Mesodermal cell (in vitro differentiated cells): ENCODE data around the gene LCE3E. TPM values are rescaled to one million over a fixed set of nuclear protein-coding genes. Genes with fewer than 3 reads are reported as not detected.
"Not testable (repeated sequence)": the region's sequence is repeated elsewhere in the genome, so short reads cannot be mapped to it uniquely, and the experiment has no call there.

Source experiments
- H3K27ac ChIP-seq: 2 replicates; pipeline ENCODE4 v1.7.0; 2013; ENCODE audit warnings: mild to moderate bottlenecking, low read depth, low read length, moderate library complexity; ENCODE audit not compliant: severe bottlenecking
- H3K36me3 ChIP-seq: 2 replicates; pipeline ENCODE4 v1.7.1; 2013; ENCODE audit warnings: mild to moderate bottlenecking, low read length, moderate library complexity; ENCODE audit not compliant: control insufficient read depth, insufficient read depth
- H3K4me1 ChIP-seq: one replicate; pipeline ENCODE4 v1.7.1; 2013; ENCODE audit warnings: mild to moderate bottlenecking, low read length; ENCODE audit not compliant: insufficient read depth, control insufficient read depth, poor library complexity, severe bottlenecking
- H3K4me3 ChIP-seq: 2 replicates; pipeline ENCODE4 v1.7.0; 2013; ENCODE audit warnings: low read length, control low read depth, mild to moderate bottlenecking; ENCODE audit not compliant: insufficient read depth, poor library complexity, severe bottlenecking; ENCODE audit errors: extremely low read depth
- H3K9me3 ChIP-seq: 2 replicates; pipeline ENCODE4 v1.7.1; 2013; ENCODE audit warnings: mild to moderate bottlenecking, low read length, moderate library complexity; ENCODE audit not compliant: control insufficient read depth
- WGBS, 2 experiments: methylation state at CpG; one replicate each; pipeline ENCODE4 v1.1.5; 2013; ENCODE audit warnings: missing lambda C conversion rate in 2 of 2; ENCODE audit not compliant: insufficient coverage in 2 of 2; 5-methylcytosine and 5-hydroxymethylcytosine counted together
- polyA plus RNA-seq, 2 experiments: library from polyadenylated mRNA; stranded (reverse); fragments of 50-300 nt; gene quantifications; one replicate each; pipeline ENCODE4 v1.2.3, GENCODE V29; 2013

LCE3E gene, protein sequence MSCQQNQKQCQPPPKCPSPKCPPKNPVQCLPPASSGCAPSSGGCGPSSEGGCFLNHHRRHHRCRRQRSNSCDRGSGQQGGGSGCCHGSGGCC
- polyA plus RNA-seq (2013, experiment 1 of 2): not detected
- polyA plus RNA-seq (2013, experiment 2 of 2): not detected

DNA sequence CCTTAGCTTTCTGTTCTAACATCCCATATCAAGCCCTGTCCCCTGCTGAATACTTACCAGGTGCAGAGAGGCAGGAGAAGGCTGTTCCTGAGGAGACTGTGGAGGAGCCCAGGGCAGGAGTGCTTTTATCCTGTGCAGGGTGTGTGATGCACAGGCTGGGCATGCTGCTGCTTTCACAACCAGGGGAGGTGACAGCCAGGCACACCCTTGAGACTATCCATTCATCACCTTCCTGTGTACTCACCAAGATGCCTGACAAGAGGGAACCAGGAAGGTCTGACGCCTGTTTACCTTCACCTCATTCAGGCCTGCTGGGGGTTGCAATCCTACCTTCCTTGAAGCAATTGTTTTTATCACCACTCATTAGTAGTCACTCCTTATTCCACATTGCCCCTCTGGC is at the start of gene LCE3E:
TSS of gene LCE3E (minus strand) at position 100 of the 400 bp plus-strand sequence. CDS start 572 bp downstream, outside the sequence.
- WGBS, 2 experiments: 57 to 100% methylated on average over 1 of the region's 1 CpG
- Histone ChIP-seq H3K36me3 (no peaks in the 10 kb centered on the region), H3K9me3 (peaks cover 69% of the 10 kb centered on the region), H3K4me1 (no peaks in the 10 kb centered on the region), H3K4me3 (no peak within 1 kb of the TSS), H3K27ac (no peak within 1 kb of the TSS)

DNA sequence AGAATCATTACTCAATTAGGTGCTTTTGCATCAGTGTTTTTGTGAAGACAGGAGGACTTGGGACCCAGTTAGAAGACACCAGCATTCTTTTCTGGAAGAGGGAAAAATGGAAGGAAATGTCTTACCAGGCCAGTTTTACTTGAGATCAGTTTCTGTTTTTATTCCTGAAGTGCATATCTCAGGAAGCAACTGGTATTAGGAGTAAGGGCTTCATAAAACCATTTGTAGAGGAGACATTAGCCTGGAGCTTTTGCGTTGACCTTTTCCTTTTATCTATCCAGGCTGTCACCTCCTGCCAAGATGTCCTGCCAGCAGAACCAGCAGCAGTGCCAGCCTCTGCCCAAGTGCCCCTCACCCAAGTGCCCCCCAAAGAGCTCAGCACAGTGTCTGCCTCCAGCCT is 46.9 kb upstream of the LCE3E start, which contains the start of gene LCE3B:
TSS of gene LCE3B (plus strand) at position 301 of the 400 bp plus-strand sequence. CDS start at position 301, 0 bp downstream.
- WGBS, 2 experiments: no CpG with 5 or more reads among the region's 1 CpG
- no peak within 1 kb of the TSS for H3K4me3 ChIP-seq

DNA sequence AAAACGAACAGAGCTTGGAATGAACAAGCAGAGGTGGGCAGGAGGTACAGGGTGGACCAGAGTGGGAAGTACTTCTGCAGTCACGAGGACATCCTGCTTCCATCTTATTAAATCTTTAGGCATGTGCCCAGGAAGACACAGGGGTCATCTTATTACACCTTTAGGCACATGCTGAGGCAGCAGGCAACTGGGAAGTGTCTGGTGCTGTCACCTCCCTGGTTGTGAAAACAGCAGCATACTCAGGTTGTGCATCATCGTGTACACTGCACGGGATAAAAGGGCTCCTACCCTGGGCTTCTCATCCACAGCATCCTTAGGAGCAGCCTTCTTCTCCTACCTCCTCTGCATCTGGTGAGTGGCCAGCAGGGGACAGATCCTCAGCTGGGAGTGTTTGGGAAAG is 33.4 kb upstream of the LCE3E start, which contains the start of gene LCE3C:
TSS of gene LCE3C (plus strand) at position 301 of the 400 bp plus-strand sequence. CDS start 498 bp downstream, outside the sequence.
- no peak within 1 kb of the TSS for H3K4me3 ChIP-seq
- no peaks in the 10 kb centered on the region for H3K36me3 ChIP-seq
- H3K4me1 ChIP-seq: no peaks in the 10 kb centered on the region
- H3K9me3 ChIP-seq: no peaks in the 10 kb centered on the region
- no peak within 1 kb of the TSS for H3K27ac ChIP-seq
- no CpG with 5 or more reads among the region's 4 CpGs for WGBS, 2 experiments

More for the DNA sequence above, 46.9 kb upstream of the LCE3E start, which contains the start of gene LCE3B:
- Histone ChIP-seq H3K9me3 (peaks cover 9% of the 10 kb centered on the region), H3K36me3 (no peaks in the 10 kb centered on the region), H3K4me1 (no peaks in the 10 kb centered on the region), H3K27ac (no peak within 1 kb of the TSS)

DNA sequence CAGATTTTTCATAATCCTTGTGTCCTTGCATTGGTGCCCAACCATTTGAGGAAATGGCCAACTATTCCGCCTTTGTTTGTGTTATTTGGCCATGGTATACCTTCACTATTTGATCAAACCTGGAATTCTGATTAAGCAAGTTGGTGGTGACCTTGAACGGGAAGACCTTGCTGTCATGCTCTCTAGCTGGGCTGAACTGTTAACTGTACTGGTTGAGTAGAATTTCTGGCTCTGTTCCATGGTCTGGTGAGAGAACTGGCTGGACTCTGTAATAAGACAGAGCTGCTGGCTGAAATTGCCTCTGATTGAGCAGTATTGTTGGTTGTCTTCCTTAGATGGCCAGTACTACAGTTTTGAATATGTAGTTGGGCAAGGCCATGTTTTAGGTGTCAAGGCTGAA is 30.4 kb upstream of the LCE3E start:
- no CpG with 5 or more reads among the region's 2 CpGs for WGBS, 2 experiments

DNA sequence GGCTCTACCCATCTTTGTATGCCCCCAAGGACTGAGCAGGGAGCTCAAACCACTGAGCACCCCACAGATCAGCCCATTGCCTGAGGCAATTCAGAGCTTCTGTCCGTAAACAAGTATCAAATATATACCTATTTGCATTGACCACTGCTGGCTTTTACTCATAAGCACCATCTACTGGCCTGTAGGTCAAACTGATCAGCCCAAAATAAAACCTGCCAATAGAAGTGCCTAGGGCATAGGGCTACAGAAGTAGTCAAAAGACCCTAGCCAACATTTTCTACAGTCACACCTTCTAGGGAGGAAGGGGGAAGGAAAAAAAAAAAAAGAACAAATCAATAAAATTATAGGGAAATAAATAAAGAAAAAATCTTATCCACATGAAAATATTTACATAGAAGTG is 19.0 kb upstream of the LCE3E start:
- no CpG with 5 or more reads among the region's 1 CpG for WGBS, 2 experiments
- Histone ChIP-seq H3K27ac (no peak overlapping the region), H3K4me3 (no peak overlapping the region), H3K9me3 (peaks cover 7% of the 10 kb centered on the region), H3K36me3 (no peaks in the 10 kb centered on the region), H3K4me1 (no peaks in the 10 kb centered on the region)

More for the DNA sequence above, 30.4 kb upstream of the LCE3E start:
- no peak overlapping the region for H3K4me3 ChIP-seq
- H3K9me3 ChIP-seq: no peaks in the 10 kb centered on the region
- H3K4me1 ChIP-seq: no peaks in the 10 kb centered on the region
- no peak overlapping the region for H3K27ac ChIP-seq
- H3K36me3 ChIP-seq: no peaks in the 10 kb centered on the region

DNA sequence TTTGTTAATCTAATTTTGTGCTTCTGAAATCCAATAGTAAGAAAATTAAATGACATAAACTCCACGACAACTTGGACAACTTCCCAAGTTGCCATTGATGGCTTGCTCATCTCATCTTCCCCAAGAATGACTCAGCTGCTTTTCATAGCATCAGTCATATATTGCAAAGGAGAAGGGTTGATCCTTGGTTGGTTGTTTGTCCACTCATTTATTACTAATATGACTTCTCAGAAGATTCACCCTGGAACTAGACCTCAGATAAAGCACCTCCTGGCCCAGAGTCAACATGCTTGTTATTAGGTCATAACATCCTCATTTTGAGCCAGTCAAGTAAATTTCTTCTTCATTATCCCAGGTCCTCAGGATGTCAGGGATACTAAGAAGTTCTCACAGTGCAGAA is 16.1 kb upstream of the LCE3E start:
- no peaks in the 10 kb centered on the region for H3K4me1 ChIP-seq
- 83% methylated on average over 1 of the region's 1 CpG; no CpG with 5 or more reads in 1 of the 2 experiments for WGBS, 2 experiments
- no peak overlapping the region for H3K27ac ChIP-seq
- peaks cover 26% of the 10 kb centered on the region for H3K9me3 ChIP-seq
- no peak overlapping the region for H3K4me3 ChIP-seq
- no peaks in the 10 kb centered on the region for H3K36me3 ChIP-seq

DNA sequence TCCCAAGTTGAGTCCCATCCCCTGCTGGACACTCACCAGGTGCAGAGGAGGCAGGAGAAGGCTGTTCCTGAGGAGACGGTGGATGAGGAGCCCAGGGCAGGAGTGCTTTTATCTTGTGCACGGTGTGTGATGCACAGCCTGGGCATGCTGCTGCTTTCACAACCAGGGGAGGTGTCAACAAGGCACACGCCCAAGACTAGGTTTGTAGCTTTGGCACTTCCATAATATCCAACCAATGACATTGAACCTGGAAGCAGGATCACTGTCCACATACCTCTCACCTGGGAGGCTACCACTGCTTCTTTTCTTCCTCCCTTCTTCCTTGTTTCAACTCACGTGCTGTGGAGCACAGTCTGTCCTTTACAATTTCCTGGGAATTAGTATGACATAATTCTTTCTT is 13.9 kb upstream of the LCE3E start, which contains the start of gene LCE3D:
TSS of gene LCE3D (minus strand) at position 84 of the 400 bp plus-strand sequence. CDS start 580 bp downstream, outside the sequence.
- WGBS, 2 experiments: 37 to 77% methylated on average over 2 to 3 of the region's 4 CpGs
- Histone ChIP-seq H3K27ac (no peak within 1 kb of the TSS), H3K36me3 (no peaks in the 10 kb centered on the region), H3K9me3 (peaks cover 37% of the 10 kb centered on the region), H3K4me3 (no peak within 1 kb of the TSS), H3K4me1 (no peaks in the 10 kb centered on the region)

DNA sequence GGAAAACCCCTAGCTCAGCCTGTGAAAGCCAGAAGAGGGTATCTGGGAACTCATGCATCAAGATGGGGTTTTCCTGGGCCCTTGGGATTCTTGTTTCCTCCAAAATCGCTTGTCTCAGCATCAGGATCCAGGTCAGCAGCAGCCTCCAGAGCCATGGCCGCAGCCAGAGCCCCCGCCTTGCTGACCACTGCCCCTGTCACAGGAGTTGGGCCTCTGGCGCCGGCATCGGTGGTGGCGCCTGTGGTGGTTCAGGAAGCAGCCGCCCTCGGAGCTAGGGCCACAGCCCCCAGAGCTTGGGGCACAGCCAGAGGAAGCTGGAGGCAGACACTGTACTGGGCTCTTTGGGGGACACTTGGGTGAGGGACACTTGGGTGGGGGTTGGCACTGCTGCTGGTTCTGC is 12.9 kb upstream of the LCE3E start:
- H3K4me1 ChIP-seq, H3K36me3 ChIP-seq, H3K27ac ChIP-seq, H3K4me3 ChIP-seq: not testable (repeated sequence)
- 0 to 74% methylated on average over 1 to 7 of the region's 9 CpGs for WGBS, 2 experiments
- peaks cover 37% of the 10 kb centered on the region for H3K9me3 ChIP-seq

DNA sequence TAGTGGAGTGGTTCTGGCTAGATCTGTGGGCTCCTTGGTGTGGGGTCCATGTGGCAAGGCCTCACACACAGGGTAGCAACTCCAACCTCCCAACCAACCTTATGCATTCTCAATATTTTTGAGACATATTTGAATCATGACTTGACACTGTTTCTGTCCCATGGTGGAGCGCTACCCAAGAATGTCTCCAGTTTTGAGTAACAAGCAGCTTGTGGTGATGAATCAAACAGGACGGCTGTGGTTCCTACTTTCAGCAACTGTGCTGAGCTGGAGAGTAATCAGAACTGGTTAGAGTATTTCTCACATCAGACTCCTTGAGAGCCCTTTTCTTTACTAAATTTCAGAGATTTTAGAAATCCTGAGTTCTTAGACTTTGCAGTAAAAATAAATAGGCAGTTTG is 10.6 kb upstream of the LCE3E start:
- H3K36me3 ChIP-seq: no peaks in the 10 kb centered on the region
- H3K27ac ChIP-seq: no peak overlapping the region
- peaks cover 43% of the 10 kb centered on the region for H3K9me3 ChIP-seq
- H3K4me1 ChIP-seq: no peaks in the 10 kb centered on the region
- 83% methylated on average over 2 of the region's 2 CpGs for WGBS, 2 experiments
- no peak overlapping the region for H3K4me3 ChIP-seq

DNA sequence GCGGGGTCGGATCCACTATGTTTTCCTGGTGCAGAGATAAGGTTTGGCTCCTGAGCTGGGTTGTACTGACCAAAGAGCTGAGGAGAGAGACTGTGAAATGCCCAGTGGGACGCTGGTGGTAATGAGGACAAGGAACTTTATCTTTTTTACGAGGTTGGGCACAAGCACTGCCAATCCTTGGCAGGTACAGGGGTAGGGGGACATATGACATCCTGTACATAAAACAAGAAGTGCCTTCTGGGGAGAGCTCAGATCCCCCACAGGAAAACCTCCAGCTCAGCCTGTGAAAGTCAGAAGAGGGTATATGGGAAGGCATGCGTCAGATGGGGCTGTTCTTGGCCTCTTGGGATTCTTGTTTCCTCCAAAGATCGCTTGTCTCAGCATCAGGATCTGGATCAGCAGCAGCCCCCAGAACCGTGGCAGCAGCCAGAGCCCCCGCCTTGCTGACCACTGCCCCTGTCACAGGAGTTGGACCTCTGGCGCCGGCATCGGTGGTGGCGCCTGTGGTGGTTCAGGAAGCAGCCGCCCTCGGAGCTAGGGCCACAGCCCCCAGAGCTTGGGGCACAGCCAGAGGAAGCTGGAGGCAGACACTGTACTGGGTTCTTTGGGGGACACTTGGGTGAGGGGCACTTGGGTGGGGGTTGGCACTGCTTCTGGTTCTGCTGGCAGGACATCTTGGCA is 905 bp downstream of the LCE3E start:
- peaks cover 70% of the 10 kb centered on the region for H3K9me3 ChIP-seq
- 44 to 55% methylated on average over 4 to 5 of the region's 14 CpGs for WGBS, 2 experiments

DNA sequence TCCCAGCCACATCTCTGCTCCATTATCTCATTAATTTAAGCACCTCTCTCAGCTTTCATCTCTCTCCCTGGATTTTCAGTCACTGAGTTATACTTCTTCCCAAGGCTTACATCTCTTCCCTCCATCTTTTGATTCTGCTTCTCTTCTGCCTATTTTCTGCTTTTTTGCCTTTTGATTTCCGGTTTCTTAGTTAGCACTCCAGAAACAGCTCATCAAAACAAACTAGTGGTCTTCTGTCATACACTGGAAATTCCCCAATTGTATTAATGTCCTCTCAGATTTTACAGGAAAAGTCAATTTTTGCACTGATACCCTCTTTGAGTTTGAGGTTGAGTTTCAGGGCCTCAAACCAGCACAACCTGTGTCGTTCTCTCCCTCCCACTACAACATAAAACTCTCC is 1.5 kb downstream of the LCE3E start:
- H3K36me3 ChIP-seq: no peaks in the 10 kb centered on the region

More for the DNA sequence above, 905 bp downstream of the LCE3E start:
- no peaks in the 10 kb centered on the region for H3K36me3 ChIP-seq
- H3K4me1 ChIP-seq: no peaks in the 10 kb centered on the region
- no peak overlapping the region for H3K4me3 ChIP-seq
- no peak overlapping the region for H3K27ac ChIP-seq

More for the DNA sequence above, 1.5 kb downstream of the LCE3E start:
- 56 to 86% methylated on average over 1 of the region's 2 CpGs for WGBS, 2 experiments
- H3K4me1 ChIP-seq: no peaks in the 10 kb centered on the region
- H3K9me3 ChIP-seq: peaks cover 70% of the 10 kb centered on the region
- no peak overlapping the region for H3K4me3 ChIP-seq
- no peak overlapping the region for H3K27ac ChIP-seq
